DND-41 (cell line): ENCODE measurements around the gene KAZN.
A peak's percentile ranks its signal among the peaks of the same experiment; 100 is the strongest.

Experiments
- CTCF ChIP-seq: IDR thresholded peaks from 2 replicates; pipeline ENCODE4 v1.5.1; 2012; ENCODE audit warnings: borderline replicate concordance, low read length, moderate library complexity, mild to moderate bottlenecking; ENCODE audit not compliant: poor library complexity, severe bottlenecking; ENCODE audit errors: extremely low read depth
- EZH2 ChIP-seq: IDR thresholded peaks from 3 replicates; pipeline ENCODE4 v1.6.1; 2012; ENCODE audit warnings: borderline replicate concordance, low read depth, mild to moderate bottlenecking, moderate library complexity, low read length, inconsistent platforms; ENCODE audit not compliant: severe bottlenecking

GRCh38 chr1:15128520-15129313 lies 530.2 kb downstream of the KAZN start:
- TF ChIP-seq EZH2 (no peak), CTCF (peak; percentile 95)
